Raji (cell line): ENCODE measurements around the gene RTTN.

Source experiments
- POLR2A ChIP-seq: IDR thresholded peaks from 2 replicates; pipeline ENCODE4 v1.6.1; 2011; ENCODE audit warnings: low read depth, low read length, control low read depth; ENCODE audit not compliant: insufficient read depth

The RTTN gene

DNA sequence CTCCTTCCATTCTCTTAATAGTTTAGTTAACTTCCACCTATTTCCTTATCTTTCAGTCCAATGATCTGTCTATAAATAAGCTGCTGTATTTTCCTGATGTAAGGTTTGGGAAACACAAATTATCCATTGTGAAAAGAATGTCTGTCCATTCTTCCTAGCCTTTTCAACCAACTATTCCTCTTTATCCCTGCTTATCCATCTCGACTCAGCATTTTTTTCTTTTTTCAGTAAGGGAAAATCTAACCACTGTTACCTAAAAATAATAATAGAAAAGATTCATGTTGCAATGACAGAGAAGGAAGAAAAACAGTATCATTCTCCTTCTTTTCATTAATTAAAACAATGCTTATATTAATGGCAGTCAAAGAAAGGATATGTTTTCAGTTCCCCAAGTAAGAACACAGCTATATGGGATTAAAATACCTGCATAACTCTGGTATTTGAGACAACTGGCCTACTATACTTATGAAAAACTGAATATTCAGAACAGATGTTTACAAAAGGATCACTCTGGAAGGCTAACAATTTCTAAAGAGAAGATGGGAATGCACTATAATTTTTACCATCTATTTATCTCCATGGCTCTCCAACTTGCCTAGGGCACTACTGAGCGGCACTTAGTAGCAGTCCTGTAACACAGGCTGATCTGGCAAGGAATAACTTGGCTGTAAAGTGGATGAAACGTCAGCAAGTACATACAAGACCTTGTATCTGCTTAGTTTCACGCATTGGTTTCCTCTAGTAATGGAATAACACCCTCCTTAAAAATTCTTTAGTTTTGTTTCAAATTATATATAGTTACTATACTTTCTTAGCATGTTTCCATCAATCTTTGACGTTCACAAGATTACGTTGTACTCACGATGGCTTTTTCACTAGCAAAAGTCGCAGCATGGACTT is 57.2 kb downstream of the RTTN start:
- TF ChIP-seq POLR2A = no peak

DNA sequence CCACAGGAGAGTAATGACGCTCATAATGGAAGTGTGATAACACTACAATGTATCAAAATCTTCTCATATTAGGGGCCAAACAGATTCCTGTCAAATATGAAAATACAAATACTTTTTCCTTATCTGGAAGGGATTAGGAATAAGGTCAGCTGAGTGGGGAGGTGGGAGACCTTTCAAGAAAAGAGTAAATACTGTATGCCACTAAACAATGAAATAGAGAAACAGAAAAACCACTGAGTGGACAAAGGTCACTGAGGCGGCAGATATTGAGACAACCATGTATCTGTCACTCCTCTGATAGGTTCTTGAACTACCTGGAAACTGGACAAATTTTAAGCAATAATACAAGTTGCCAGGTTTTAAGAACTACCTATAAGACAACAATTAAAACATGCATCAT is 59.3 kb downstream of the RTTN start:
- no peak for TF ChIP-seq POLR2A

DNA sequence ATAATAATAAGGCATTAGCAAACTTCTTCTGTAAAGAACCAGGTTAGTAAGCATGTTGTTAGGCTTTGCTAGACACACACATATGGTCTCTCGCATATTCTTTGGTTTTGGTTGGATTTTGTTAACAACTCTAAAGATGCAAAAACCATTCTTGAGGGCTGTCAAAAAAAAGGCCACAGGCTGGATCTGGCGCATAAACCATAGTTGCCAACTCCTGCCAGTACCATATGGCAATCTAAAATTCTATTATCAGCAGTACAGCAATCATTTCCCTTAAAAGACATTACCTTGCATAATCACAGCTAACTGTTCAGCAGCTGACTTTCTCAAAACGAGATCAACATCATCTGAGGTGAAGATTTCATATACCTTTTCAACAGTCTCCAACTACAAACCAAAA is 63.5 kb downstream of the RTTN start:
- no peak for TF ChIP-seq POLR2A

DNA sequence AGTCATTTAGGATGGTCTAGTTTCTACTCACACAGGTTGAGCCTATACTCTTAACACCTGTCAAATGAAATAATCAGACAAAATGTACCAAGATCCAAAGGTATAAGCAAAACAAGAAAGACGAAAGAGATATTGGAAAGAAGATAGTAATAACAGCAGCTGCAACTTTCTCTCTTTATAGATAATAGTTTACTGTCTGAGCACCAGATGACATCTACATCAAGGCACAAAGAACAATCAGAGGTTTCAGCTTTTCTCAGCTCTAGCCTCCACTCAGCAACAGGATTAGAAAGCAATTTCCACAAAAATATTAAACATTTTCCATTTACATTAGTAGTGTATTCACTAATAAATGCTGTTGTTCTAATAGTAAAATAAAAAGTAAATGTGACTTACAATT is 66.3 kb downstream of the RTTN start:
- TF ChIP-seq POLR2A = no peak

DNA sequence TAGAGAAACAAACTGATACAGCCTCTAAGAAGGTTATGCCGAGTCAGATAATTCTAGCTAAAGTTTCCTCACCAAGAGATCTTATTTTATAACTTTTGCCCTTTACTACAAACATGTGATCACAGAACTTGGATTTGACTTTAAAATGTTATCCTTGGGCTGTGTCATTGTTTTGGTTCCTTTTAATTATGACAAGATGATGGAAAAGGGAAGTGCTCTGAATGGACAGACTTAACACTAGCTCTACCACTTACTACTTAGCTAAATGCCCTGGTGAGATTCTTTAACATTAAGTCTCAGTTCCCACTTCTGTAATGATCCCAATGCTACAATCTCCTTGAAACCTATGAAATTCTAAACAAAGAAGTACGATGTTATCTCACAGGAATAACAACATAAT is 69.9 kb downstream of the RTTN start:
- no peak for TF ChIP-seq POLR2A

DNA sequence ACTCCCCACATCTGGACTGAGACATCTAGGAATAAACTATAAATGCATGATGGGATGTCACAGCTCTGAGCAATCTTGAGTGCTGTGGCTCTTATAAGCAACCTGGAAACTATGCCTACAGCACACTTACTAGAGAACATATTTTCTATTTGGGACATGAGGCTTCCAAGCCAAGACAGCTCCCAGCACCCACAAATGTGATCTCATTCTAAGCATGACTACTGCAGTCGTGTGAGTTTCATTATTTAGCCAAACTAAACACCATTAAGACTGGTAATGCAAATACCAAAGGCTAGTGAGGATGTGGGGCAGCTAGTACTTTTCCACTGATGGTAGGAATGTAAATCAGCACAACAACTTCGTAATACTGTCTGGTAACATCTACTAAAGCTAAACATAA is 72.5 kb downstream of the RTTN start:
- no peak for TF ChIP-seq POLR2A

DNA sequence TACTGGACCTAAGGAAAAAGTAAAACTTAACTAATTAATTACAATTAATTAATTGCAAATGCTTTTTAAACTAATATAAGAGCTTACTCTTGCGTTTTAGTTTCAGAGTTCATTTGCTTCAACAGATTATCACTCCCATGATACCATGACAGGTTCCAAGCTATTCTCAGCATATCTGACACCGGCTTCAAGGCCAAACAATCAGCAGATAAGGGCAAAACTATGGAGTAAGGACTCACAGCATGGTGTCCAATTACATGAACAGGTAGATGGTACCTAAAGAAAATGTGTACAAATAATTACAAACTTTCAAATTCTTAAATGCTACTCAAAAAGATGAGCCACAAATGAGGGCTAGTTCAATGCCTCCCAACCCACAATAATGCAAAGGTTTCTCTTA is 77.2 kb downstream of the RTTN start:
- TF ChIP-seq POLR2A = no peak

DNA sequence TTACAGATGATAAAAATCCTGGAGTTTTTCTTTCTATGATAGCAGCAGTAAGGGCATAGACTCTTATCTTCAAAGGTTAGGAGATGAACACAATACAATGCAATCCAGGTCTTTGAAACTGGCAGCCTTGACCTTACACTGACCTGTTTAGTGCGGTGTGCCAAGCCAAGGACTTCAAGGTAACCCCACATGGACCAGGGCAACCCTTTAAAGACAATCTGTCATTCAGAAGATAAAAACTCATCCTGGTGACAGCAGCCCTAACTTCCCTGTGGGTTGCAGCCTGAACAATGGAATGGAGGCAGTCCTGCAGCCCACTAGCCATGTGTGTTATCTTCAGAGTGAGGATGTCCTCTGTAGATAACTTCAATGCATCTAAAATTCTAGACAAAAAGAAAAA is 78.1 kb downstream of the RTTN start:
- TF ChIP-seq POLR2A = no peak

DNA sequence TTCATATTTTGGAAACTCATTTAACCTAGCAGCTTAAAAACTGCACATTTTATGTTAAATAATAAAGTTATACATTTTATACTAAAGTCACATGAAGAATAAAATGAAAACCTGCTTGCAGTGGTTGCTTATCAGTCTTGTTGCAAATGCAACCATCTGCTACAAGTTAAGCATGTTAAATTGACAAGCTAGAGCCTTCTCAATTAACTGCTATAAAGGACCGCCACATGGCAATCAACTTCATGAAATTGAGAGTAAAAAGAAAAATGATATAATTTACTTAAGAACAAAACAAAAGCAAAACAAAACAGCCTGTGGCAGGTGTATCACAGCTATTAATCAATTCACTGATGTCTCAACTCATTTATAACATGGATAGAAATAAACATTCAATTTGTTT is 78.7 kb downstream of the RTTN start:
- no peak for TF ChIP-seq POLR2A

DNA sequence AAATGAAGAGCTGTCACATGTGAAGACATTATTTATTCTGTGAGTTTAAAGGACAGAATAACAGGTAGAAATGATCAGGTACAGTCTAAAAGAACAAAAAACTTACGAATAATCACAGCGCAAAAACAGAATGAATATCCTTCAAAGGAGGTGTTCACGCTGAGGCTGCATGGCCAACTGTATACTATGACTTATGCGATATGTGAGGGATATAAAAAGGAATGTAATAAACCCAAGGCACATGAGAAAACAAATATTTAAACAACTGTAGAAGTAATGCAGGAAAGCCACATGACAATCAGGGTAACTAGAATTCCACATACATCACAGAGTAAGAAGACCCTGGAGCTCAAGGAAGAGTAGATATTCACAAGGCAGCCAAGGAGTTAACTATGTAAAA is 81.3 kb downstream of the RTTN start:
- TF ChIP-seq POLR2A = no peak

DNA sequence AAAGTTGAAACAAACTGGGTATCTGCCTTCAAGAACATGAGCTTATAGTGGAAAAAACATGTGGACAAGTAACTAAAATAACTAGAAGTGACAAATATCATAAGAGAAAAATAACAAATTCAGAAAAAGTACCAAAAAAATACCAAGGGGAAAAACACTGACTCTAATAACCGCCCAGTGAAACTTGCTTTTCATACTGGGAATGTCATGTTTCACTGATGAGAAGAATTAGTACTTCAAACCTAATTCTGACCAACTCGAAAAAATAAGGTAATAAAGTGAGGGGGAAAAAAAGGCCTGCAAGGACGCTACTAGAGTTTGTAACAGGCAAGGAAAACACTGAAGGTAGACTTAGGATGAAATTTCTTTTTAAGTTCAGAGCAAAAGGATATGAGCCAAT is 83.6 kb downstream of the RTTN start:
- no peak for TF ChIP-seq POLR2A

DNA sequence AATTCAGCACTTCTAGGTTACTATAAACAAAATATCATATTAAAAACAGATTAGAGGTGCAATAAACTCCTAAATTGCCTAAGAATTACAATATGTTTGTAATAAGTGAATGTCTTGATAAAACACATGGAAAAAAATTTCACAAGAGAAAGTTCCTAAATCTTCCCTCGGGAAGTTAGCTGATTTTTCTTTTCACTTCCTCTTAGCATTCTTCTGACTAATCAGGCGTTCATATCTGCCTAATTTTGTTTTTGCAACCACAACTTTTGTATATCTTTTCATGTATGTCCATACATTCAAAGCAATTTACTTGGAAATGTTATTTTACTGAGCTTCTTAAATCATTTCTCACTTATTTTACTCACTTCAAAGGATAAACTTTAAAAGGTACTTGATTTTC is 88.5 kb downstream of the RTTN start:
- no peak for TF ChIP-seq POLR2A

DNA sequence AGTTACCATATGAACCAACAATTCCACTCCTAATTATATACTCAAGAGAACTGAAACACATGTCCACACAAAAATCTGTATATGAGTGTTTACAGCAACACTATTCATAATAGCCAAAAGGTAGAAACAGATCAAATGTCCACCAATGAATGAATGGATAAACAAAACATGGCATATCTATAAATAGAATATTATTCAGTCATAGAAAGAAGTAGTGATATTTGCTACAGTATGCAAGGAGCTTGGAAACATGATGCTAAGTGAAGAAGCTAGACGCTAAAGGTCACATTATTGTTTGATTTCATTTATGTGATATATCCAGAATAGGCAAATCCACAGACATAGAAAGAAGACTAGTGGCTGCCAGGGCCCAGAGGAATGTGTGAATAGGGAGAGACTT is 92.0 kb downstream of the RTTN start:
- no peak for TF ChIP-seq POLR2A

DNA sequence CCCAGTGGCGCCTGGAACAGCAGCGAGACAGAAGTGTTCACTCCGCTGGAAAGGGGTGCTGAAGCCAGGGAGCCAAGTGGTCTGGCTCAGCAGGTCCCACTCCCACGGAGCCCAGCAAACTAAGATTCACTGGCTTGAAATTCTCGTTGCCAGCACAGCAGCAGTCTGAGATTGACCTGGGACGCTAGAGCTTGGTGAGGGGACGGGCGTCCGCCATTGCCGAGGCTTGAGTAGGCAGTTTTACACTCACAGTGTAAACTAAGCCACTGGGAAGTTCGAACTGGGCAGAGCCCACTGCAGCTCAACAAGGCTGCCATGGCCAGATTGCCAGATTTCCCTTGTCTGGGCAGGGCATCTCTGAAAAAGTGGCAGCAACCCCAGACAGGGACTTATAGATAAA is 94.8 kb downstream of the RTTN start:
- no peak for TF ChIP-seq POLR2A

DNA sequence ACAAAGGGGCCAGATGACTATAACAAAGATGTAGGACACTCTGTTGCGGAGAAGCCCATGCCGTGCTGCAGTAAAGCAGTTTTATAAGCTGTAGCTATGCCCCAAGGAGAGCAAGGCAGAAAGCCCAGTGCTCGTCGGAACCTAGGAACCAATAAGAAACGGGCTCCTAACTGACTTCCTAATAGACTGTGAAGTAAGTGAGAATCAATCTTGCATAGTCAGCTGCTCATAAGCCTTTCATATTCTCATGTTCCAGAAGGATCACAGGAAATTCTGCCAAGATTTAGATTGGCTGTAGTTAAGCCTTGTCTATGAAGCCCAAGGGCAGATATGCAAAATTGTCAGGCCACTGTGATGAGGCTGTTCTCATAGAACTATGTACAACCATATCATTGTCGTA is 98.4 kb downstream of the RTTN start:
- TF ChIP-seq POLR2A = no peak

DNA sequence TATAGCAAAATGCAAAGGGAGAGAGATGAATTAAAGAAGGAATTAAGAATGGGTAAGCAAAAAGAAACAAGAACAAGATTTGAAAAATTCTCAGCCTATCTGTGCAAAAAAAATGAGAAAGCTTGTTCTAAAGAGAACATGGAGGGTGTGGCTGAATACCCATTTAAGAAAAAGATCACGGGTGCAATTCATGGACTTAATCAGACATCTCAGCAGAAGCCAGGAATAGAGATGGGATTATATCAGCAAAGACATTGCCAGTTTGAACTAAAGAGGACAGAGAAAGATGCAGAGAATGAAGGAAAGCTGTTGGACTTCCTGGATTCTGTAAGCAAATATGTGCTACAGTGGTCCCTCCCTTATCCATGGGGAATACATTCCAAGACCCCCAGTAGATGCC is 115.6 kb downstream of the RTTN start:
- no peak for TF ChIP-seq POLR2A

DNA sequence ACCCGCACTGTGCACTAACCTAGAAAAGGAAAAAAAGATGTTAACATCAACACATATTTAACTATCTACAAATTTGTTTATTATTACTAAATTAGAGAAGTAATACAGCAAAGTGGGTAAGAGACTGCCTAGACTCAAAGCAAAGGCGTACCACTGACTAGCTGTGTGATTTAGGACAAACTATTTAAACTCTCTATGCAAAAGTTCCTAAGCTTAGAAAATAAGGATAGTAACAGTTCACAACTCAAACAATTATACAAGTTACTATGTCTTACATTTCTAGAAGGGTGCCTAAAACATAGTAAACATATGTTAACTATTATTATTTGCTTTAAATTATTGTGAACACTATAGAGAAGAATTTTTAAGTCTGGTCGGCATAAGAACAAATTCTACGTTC is 119.4 kb downstream of the RTTN start:
- no peak for TF ChIP-seq POLR2A
